Measurements from ENCODE around the gene EDRF1.
"Not testable (repeated sequence)": the region's sequence is repeated elsewhere in the genome, so short reads cannot be mapped to it uniquely, and the experiment has no call there.

The EDRF1 gene

GRCh38 chr10:125689955-125690569, 29.4 kb upstream of the EDRF1 start:
- Histone ChIP-seq H3K4me3 (no peak overlapping the region), H3K4me2 (peak overlapping the region in 9 of 11 experiments; percentile 68 to 86 (median 81); a peak in 17 of 22 replicates), H3K27ac (no peak overlapping the region), H3K27me3 (peaks cover 0 to 11% (median 0%) of the 10 kb centered on the region in 11 experiments; a peak in 2 of 22 replicates), H3K36me3 (no peaks in the 10 kb centered on the region), H3K9ac (no peak overlapping the region), H3K4me1 (peaks cover 26 to 47% (median 39%) of the 10 kb centered on the region in 10 experiments), H4K20me1 (no peaks in the 10 kb centered on the region; a peak in 1 of 22 replicates), H3K9me3 (replicated peaks in 1 of 11) (no peaks in the 10 kb centered on the region)
- no peak for TF ChIP-seq Cebpa-rat (IDR thresholded peaks at IDR 0.05)

- Histone ChIP-seq H3K4me3 (no peak overlapping the region), H3K27ac (peak overlapping the region in 2 of 11 experiments; percentile 21 to 23; a peak in 3 of 22 replicates)
These were observed 28.1 kb upstream of the EDRF1 start for GRCh38 chr10:125691160-125691981.

GRCh38 chr10:125692196-125692595, 27.3 kb upstream of the EDRF1 start:
- 0 out of 22 replicates have a peak overlapping the region, but pooled peaks of 1 of the 11 experiments have one; percentile 29 for H3K9ac ChIP-seq
- peak overlapping the region; percentile 43 to 86 (median 79); a peak in 21 of 22 replicates for H3K4me2 ChIP-seq

More at GRCh38 chr10:125691160-125691981, 28.1 kb upstream of the EDRF1 start:
- Histone ChIP-seq H3K36me3 (no peaks in the 10 kb centered on the region), H3K9me3 (replicated peaks in 1 of 11) (no peaks in the 10 kb centered on the region), H3K4me1 (peaks cover 23 to 43% (median 36%) of the 10 kb centered on the region in 10 experiments), H3K9ac (no peak overlapping the region; a peak in 1 of 22 replicates), H3K27me3 (peaks cover 0 to 11% (median 0%) of the 10 kb centered on the region in 11 experiments; a peak in 2 of 22 replicates), H4K20me1 (no peaks in the 10 kb centered on the region), H3K4me2 (peak overlapping the region; percentile 43 to 86 (median 79))
- no peak for TF ChIP-seq Cebpa-rat (IDR thresholded peaks at IDR 0.05)

GRCh38 chr10:125692601-125693523, 26.6 kb upstream of the EDRF1 start:
- H3K27ac ChIP-seq = peak overlapping the region in 2 of 11 experiments; percentile 1 to 23; a peak in 2 of 22 replicates

More at GRCh38 chr10:125692196-125692595, 27.3 kb upstream of the EDRF1 start:
- no peaks in the 10 kb centered on the region for H3K9me3 ChIP-seq (replicated peaks in 1 of 11)
- H3K27me3 ChIP-seq = peaks cover 0 to 11% (median 0%) of the 10 kb centered on the region in 11 experiments; a peak in 2 of 22 replicates
- H3K27ac ChIP-seq = peak overlapping the region in 1 of 11 experiments; percentile 23; a peak in 3 of 22 replicates
- H3K36me3 ChIP-seq = no peaks in the 10 kb centered on the region
- no peak overlapping the region for H3K4me3 ChIP-seq
- no peaks in the 10 kb centered on the region for H4K20me1 ChIP-seq
- peaks cover 23 to 43% (median 36%) of the 10 kb centered on the region in 10 experiments for H3K4me1 ChIP-seq
- no peak for TF ChIP-seq Cebpa-rat (IDR thresholded peaks at IDR 0.05)

GRCh38 chr10:125693524-125693847, 26.0 kb upstream of the EDRF1 start:
- H3K4me1 ChIP-seq = peaks cover 23 to 47% (median 36%) of the 10 kb centered on the region in 10 experiments
- H3K36me3 ChIP-seq = no peaks in the 10 kb centered on the region
- peak overlapping the region in 1 of 11 experiments; percentile 23; a peak in 1 of 22 replicates for H3K27ac ChIP-seq
- H3K4me3 ChIP-seq = no peak overlapping the region
- peaks cover 0 to 11% (median 0%) of the 10 kb centered on the region in 11 experiments; a peak in 2 of 22 replicates for H3K27me3 ChIP-seq
- no peaks in the 10 kb centered on the region for H3K9me3 ChIP-seq (replicated peaks in 1 of 11)
- TF ChIP-seq Cebpa-rat (IDR thresholded peaks at IDR 0.05) = no peak
- no peak overlapping the region for H3K9ac ChIP-seq
- H4K20me1 ChIP-seq = no peaks in the 10 kb centered on the region
- H3K4me2 ChIP-seq = peak overlapping the region in 9 of 11 experiments; percentile 68 to 86 (median 81); a peak in 17 of 22 replicates

More at GRCh38 chr10:125692601-125693523, 26.6 kb upstream of the EDRF1 start:
- Histone ChIP-seq H3K9ac (no peak overlapping the region), H3K4me1 (peaks cover 23 to 43% (median 36%) of the 10 kb centered on the region in 10 experiments), H3K9me3 (replicated peaks in 1 of 11) (no peaks in the 10 kb centered on the region), H3K4me3 (no peak overlapping the region; a peak in 2 of 20 replicates), H3K4me2 (peak overlapping the region; percentile 43 to 86 (median 79); a peak in 21 of 22 replicates), H3K36me3 (no peaks in the 10 kb centered on the region), H3K27me3 (peaks cover 0 to 11% (median 0%) of the 10 kb centered on the region in 11 experiments; a peak in 2 of 22 replicates), H4K20me1 (no peaks in the 10 kb centered on the region)
- TF ChIP-seq Cebpa-rat (IDR thresholded peaks at IDR 0.05) = no peak

GRCh38 chr10:125694883-125695282, 24.6 kb upstream of the EDRF1 start:
- Histone ChIP-seq H3K9ac (no peak overlapping the region), H3K36me3 (no peaks in the 10 kb centered on the region), H3K27ac (no peak overlapping the region), H3K27me3 (peaks cover 0 to 7% (median 0%) of the 10 kb centered on the region in 11 experiments; a peak in 2 of 22 replicates), H3K4me2 (no peak overlapping the region), H3K9me3 (replicated peaks in 1 of 11) (no peaks in the 10 kb centered on the region), H3K4me3 (no peak overlapping the region), H4K20me1 (no peaks in the 10 kb centered on the region), H3K4me1 (peaks cover 27 to 58% (median 42%) of the 10 kb centered on the region in 10 experiments)
- TF ChIP-seq Cebpa-rat (IDR thresholded peaks at IDR 0.05) = no peak

- H3K9ac ChIP-seq; H3K27me3 ChIP-seq; H4K20me1 ChIP-seq; H3K36me3 ChIP-seq; H3K4me2 ChIP-seq; H3K9me3 ChIP-seq (replicated peaks in 1 of 11); H3K4me3 ChIP-seq; H3K27ac ChIP-seq: not testable (repeated sequence)
- peaks cover 18 to 44% (median 31%) of the 10 kb centered on the region in 10 experiments for H3K4me1 ChIP-seq
These were observed 22.6 kb upstream of the EDRF1 start for GRCh38 chr10:125696884-125697283.

GRCh38 chr10:125698481-125698998, 21.0 kb upstream of the EDRF1 start:
- Histone ChIP-seq H3K27me3 (no peaks in the 10 kb centered on the region), H3K4me3 (no peak overlapping the region), H3K36me3 (no peaks in the 10 kb centered on the region), H3K4me1 (peaks cover 7 to 28% (median 14%) of the 10 kb centered on the region in 10 experiments), H3K27ac (no peak overlapping the region), H4K20me1 (no peaks in the 10 kb centered on the region), H3K9ac (no peak overlapping the region), H3K4me2 (peak overlapping the region in 1 of 11 experiments; percentile 5; a peak in 1 of 22 replicates), H3K9me3 (replicated peaks in 1 of 11) (peaks cover 0 to 8% (median 0%) of the 10 kb centered on the region in 11 experiments; a peak in 5 of 22 replicates)
- TF ChIP-seq Cebpa-rat (IDR thresholded peaks at IDR 0.05) = no peak

All from BLaER1 treated with 17β-estradiol and CSF1 and Interleukin-3, amounts not matched to agents 10 nM and 100 nM (cell line).